ENCODE data around the gene KIF5B. TPM values are rescaled to one million over a fixed set of nuclear protein-coding genes. Genes with fewer than 3 reads are reported as not detected.

The KIF5B gene
- total and polyA plus RNA-seq, 10 of the 15 experiments (the other 5 are each of a cell fraction or from before 2014, with no cell fraction given), result 14.7 to 47.4 (median 33.1) TPM

GRCh38 chr10:32061440-32061839 lies 5.2 kb upstream of the KIF5B start (continued):
- TF ChIP-seq ELK1 (IDR thresholded peaks at IDR 0.05; ENCODE audit: low read depth, low read length) (no peak), LARP7 (IDR thresholded peaks at IDR 0.05) (no peak)

DNA sequence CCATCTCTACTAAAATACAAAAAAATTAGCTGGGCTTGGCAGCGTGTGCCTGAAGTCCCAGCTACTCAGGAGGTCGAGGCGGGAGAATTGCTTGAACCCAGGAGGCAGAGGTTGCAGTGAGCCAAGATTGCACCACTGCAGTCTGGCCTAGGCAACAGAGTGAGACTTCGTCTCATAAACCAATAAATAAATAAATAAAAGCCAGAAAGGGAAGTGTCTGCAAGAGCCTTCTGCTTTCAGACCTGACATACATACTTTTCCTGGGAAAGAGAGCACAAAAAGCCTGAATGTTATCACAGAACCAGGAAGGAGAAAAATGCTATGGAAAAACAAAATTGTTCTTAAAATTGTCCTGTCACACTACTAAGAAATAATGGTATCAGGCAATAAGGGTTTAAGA lies 4.1 kb upstream of the KIF5B start:
- Histone ChIP-seq H4K20me1 (ENCODE audit: control insufficient read depth, insufficient read depth) (no peaks in the 10 kb centered on the region), H3K9me3 (replicated peaks; ENCODE audit: control insufficient read depth, insufficient read depth, low read length) (no peaks in the 10 kb centered on the region), H3K79me2 (ENCODE audit: control insufficient read depth, insufficient read depth, low read length) (peaks cover 9% of the 10 kb centered on the region), H3K27me3 (replicated peaks in 1 of 2; ENCODE audit: control insufficient read depth in 2 of 2, insufficient read depth in 2 of 2, low read length in 1 of 2) (no peaks in the 10 kb centered on the region), H3K36me3 (ENCODE audit: control insufficient read depth in 2 of 2, insufficient read depth in 2 of 2, low read length in 1 of 2) (no peaks in the 10 kb centered on the region), H3K4me1 (ENCODE audit: control insufficient read depth, insufficient read depth, low read length) (peaks cover 2% of the 10 kb centered on the region; the same call in 1 of the 2 replicates), H3K4me3 (no peak overlapping the region), H2AFZ (ENCODE audit: control insufficient read depth, low read depth, low read length) (no peak overlapping the region), H3K4me2 (ENCODE audit: control insufficient read depth, insufficient read depth) (no peak overlapping the region), H3K27ac (ENCODE audit: control insufficient read depth, insufficient read depth) (no peak overlapping the region), H3K9ac (ENCODE audit: control insufficient read depth, insufficient read depth, low read length) (no peak overlapping the region)
- WGBS (ENCODE audit: insufficient coverage, insufficient replicate concordance, low lambda C conversion rate, missing lambda C conversion rate), result 41% methylated on average over 4 of the region's 4 CpGs
- no peak for FAIRE-seq
- intact Hi-C loops (cut with micrococcal nuclease; ENCODE audit: unreplicated experiment), result no loop called here
- no peak for ATAC-seq
- POLR2A ChIA-PET, result interaction anchor here (0.6 kb wide), 1 partner anchor 226 kb away, joined by 5 read pairs; no protein-coding TSS in a partner anchor
- no peak for DNase-seq (ENCODE audit: low read depth, low spot score)
- RAD21 ChIA-PET (ENCODE audit: unreplicated experiment), result interaction anchor here (1.1 kb wide), 1 partner anchor 37 kb away, joined by 3 read pairs; no protein-coding TSS in a partner anchor
- in situ Hi-C loops (cut with MboI), result no loop called here
- SMC1A ChIA-PET (ENCODE audit: uncharacterized antibody, unreplicated experiment), result no interaction called here
- BruUV-seq (replicated peaks), result no TSS peak
- CTCF ChIA-PET, result interaction anchor here (0.7 kb wide), 1 partner anchor 66 kb away, joined by 3 read pairs; no protein-coding TSS in a partner anchor
- no peak for TF ChIP-seq RAD51 (IDR thresholded peaks at IDR 0.05)
- TF ChIP-seq NFYA (IDR thresholded peaks at IDR 0.05; ENCODE audit: borderline replicate concordance, low read depth, low read length), result no peak
- no peak for TF ChIP-seq CBFB (IDR thresholded peaks at IDR 0.05; ENCODE audit: low read depth)
- TF ChIP-seq ZBTB40 (IDR thresholded peaks at IDR 0.05; ENCODE audit: borderline replicate concordance), result no peak
- TF ChIP-seq POU2F2 (IDR thresholded peaks at IDR 0.05; ENCODE audit: borderline replicate concordance, low read depth, low read length), result no peak
- TF ChIP-seq MAX (IDR thresholded peaks at IDR 0.05; ENCODE audit: low read depth, low read length), result no peak
- TF ChIP-seq IRF3 (IDR thresholded peaks at IDR 0.05), result no peak
- TF ChIP-seq TCF12 (IDR thresholded peaks at IDR 0.05; ENCODE audit: low read depth, low read length), result no peak
- TF ChIP-seq CBX3 (IDR thresholded peaks at IDR 0.05; ENCODE audit: borderline replicate concordance, low read depth), result no peak
- no peak for TF ChIP-seq RAD21 (IDR thresholded peaks at IDR 0.05; ENCODE audit: insufficient read depth, low read depth, low read length)
- no peak for TF ChIP-seq POLR2AphosphoS2 (IDR thresholded peaks at IDR 0.05; ENCODE audit: low read depth, low read length)

All from GM12878 (cell line).